Smooth muscle cell of the umbilical artery (primary cell): ENCODE results near the gene FBXO36. TPM values are rescaled to one million over a fixed set of nuclear protein-coding genes. Genes with fewer than 3 reads are reported as not detected.

Experiments
- total RNA-seq: library from RNA; depleted of rRNA; stranded (reverse); fragments of >200 nt; gene quantifications from 2 replicates; pipeline ENCODE4 v1.2.3, GENCODE V29; 2014

FBXO36 gene
- total RNA-seq: 1.8 and 2.6 TPM in 2 replicates

DNA sequence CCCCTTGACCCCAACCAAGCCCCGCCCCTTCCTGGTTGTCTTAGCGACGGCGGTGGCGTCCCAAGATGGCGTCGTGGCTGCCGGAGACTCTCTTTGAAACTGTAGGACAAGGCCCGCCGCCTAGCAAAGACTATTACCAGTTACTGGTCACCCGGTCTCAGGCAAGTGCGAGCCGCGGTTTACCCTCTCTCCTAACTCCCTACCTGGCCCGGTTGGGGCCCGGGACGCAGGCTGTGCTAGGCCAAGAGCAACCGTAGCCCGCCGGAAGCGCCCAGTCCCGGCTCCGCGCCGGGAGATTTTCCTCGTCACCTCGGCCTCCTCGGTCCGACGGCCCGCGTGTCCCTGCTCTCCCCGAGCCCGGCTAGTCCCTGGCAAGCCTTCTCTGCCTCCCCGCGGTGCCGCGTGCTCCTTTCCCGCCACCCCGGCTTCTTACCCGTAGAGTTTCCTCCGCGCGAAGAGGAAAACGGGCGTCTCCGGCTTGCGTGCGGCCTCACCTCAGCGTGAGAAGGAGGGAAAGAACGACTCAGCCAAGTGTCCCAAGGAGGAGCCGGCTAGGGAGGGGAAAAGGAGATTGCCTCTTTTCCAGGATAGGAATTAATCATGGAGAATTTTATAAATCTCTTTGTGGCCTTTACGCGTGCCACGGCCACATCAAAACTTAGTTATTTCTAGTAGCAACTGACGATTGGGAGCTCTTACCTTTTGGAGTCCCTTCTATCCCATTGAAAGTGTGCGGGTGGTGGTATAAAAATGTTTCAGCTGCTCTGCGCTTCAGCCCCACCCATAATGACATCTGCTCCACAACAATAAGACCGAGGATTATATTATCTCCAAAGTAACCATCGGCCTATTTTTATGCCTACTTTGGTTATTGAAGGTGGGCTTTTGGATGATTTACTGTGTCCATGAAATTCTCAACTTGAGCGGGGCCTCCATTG lies at the start of gene FBXO36:
TSS of gene FBXO36 (plus strand) at position 55 of the 938 bp plus-strand sequence. CDS start at position 66, 11 bp downstream.

GRCh38 chr2:229921892-229922448 lies 333 bp upstream of the FBXO36 start, which contains the start of gene TRIP12:
TRIP12 (minus strand) TSS chr2:229922009; CDS start chr2:229880079, 41,930 bp downstream.

Other genes with a start within 250 kb of the FBXO36 start
- gene DNER, start 207.9 kb upstream of the FBXO36 start, total RNA-seq: 0.30 and 0.74 TPM in 2 replicates
- gene TRIP12, start 494 bp upstream of the FBXO36 start, total RNA-seq: 267 and 411 TPM in 2 replicates
- gene SLC16A14, start 146.4 kb downstream of the FBXO36 start, total RNA-seq: 0.37 and 0.59 TPM in 2 replicates